Natural killer cell (primary cell): Measurements from ENCODE around the gene PGAP6. TPM values are rescaled to one million over a fixed set of nuclear protein-coding genes. Genes with fewer than 3 reads are reported as not detected.
"Not testable (repeated sequence)": the region's sequence is repeated elsewhere in the genome, so short reads cannot be mapped to it uniquely, and the experiment has no call there.

Experiments used
- ATAC-seq, 3 donors: fragments of 150-1000 bp in 2 of 3; fragments of 200-7000 bp in 1 of 3; cut with Tn5 transposase; 1 replicate in 1 of 3; 2 replicates in 2 of 3; pipeline ENCODE4 v1.10.0; 2021; ENCODE audit warnings: mild to moderate bottlenecking in 2 of 3, moderate library complexity in 2 of 3
- DNase-seq, 2 donors: peaks; one replicate each; pipeline versions ENCODE4 v3.0.0 to v3.0.0-alpha.2; 2013 to 2021; ENCODE audit warnings: mixed read lengths in 1 of 2
- H3K27ac ChIP-seq: one replicate; pipeline ENCODE4 v1.5.1; 2013; ENCODE audit warnings: mild to moderate bottlenecking, low read length
- H3K27me3 ChIP-seq: one replicate; pipeline ENCODE4 v1.6.1; 2013; ENCODE audit warnings: low read length; ENCODE audit not compliant: control insufficient read depth, insufficient read depth
- H3K36me3 ChIP-seq: one replicate; pipeline ENCODE4 v1.6.1; 2013; ENCODE audit warnings: low read length; ENCODE audit not compliant: control insufficient read depth, insufficient read depth
- H3K4me1 ChIP-seq: one replicate; pipeline ENCODE4 v1.6.1; 2013; ENCODE audit warnings: low read length; ENCODE audit not compliant: control insufficient read depth, insufficient read depth
- H3K4me3 ChIP-seq: one replicate; pipeline ENCODE4 v1.5.1; 2013; ENCODE audit warnings: low read length
- H3K9me3 ChIP-seq: one replicate; pipeline ENCODE4 v1.6.1; 2013; ENCODE audit warnings: low read length; ENCODE audit not compliant: control insufficient read depth, insufficient read depth
- H3K27ac Mint-ChIP-seq, 2 donors: one replicate each; pipeline ENCODE4 v1.8.0; 2022; ENCODE audit warnings: mild to moderate bottlenecking in 2 of 2, mixed read lengths in 2 of 2, moderate library complexity in 1 of 2
- H3K27me3 Mint-ChIP-seq, 2 donors: one replicate each; pipeline ENCODE4 v1.8.0; 2022; ENCODE audit warnings: low read depth in 2 of 2, mixed read lengths in 2 of 2
- H3K36me3 Mint-ChIP-seq: one replicate; pipeline ENCODE4 v1.8.0; 2022; ENCODE audit warnings: mixed read lengths
- H3K4me1 Mint-ChIP-seq, 2 donors: one replicate each; pipeline ENCODE4 v1.8.0; 2022; ENCODE audit warnings: mixed read lengths in 2 of 2
- H3K4me3 Mint-ChIP-seq: one replicate; pipeline ENCODE4 v1.8.0; 2022; ENCODE audit warnings: mild to moderate bottlenecking, moderate library complexity, mixed read lengths
- H3K9me3 Mint-ChIP-seq, 2 donors: one replicate each; pipeline ENCODE4 v1.8.0; 2022; ENCODE audit warnings: mixed read lengths in 2 of 2
- WGBS: methylation state at CpG from one replicate; pipeline ENCODE4 v1.1.7; 2013; ENCODE audit warnings: missing lambda C conversion rate; ENCODE audit not compliant: insufficient coverage; 5-methylcytosine and 5-hydroxymethylcytosine counted together
- intact Hi-C: fragments of 100-400 bp; cut with micrococcal nuclease; formaldehyde crosslinking; loops from one replicate; pipeline ENCODE4 v1.14.2; 2022
- total RNA-seq, 4 donors: library from RNA; stranded (reverse); fragments of 120-200 nt in 1 of 4; gene quantifications; one replicate each; pipeline versions ENCODE4 v1.2.3 to v1.2.4, GENCODE V29; 2013 to 2022
- TF ChIP-seq, protein P1 (sequence below): fragments of 200-600 bp; IDR thresholded peaks from one replicate; pipeline ENCODE4 v1.8.0; 2022; ENCODE audit warnings: antibody characterized with exemption

The PGAP6 gene
- total RNA-seq, 3 donors from 2014 or later (not counting 1 experiment from before 2014, with no cell fraction given) = 48.0 to 66.7 (median 54.2) TPM

DNA sequence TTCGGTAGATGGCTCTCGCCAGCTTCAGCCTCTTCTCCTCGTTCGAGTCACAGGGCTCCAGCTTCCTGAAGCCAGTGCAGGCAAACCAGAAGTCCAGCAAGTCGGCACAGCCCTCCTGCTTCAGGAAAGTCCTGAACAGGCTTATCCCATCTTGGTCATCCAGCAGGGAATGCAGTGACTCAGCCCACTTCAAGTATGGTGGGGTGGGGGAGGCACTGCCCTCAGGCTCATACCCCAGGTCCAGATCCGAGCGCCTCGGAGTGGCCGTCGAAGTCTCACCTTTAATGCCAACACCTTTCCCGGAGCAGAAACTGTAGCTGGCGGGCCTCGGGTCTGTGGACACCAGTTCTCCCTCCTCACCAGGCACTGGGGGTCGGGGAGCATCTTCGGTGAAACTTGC lies 35.2 kb downstream of the PGAP6 start:
- no peak overlapping the region for H3K4me3 Mint-ChIP-seq
- peaks cover 35% of the 10 kb centered on the region for H3K36me3 ChIP-seq
- peaks cover 77 to 79% of the 10 kb centered on the region in 2 donors for H3K4me1 Mint-ChIP-seq
- H3K9me3 ChIP-seq = no peaks in the 10 kb centered on the region
- H3K36me3 Mint-ChIP-seq = no peaks in the 10 kb centered on the region
- no peaks in the 10 kb centered on the region for H3K9me3 Mint-ChIP-seq
- H3K27me3 ChIP-seq = no peaks in the 10 kb centered on the region
- no peak overlapping the region for H3K27ac ChIP-seq
- intact Hi-C loops = no loop called here
- TF ChIP-seq, protein P1, sequence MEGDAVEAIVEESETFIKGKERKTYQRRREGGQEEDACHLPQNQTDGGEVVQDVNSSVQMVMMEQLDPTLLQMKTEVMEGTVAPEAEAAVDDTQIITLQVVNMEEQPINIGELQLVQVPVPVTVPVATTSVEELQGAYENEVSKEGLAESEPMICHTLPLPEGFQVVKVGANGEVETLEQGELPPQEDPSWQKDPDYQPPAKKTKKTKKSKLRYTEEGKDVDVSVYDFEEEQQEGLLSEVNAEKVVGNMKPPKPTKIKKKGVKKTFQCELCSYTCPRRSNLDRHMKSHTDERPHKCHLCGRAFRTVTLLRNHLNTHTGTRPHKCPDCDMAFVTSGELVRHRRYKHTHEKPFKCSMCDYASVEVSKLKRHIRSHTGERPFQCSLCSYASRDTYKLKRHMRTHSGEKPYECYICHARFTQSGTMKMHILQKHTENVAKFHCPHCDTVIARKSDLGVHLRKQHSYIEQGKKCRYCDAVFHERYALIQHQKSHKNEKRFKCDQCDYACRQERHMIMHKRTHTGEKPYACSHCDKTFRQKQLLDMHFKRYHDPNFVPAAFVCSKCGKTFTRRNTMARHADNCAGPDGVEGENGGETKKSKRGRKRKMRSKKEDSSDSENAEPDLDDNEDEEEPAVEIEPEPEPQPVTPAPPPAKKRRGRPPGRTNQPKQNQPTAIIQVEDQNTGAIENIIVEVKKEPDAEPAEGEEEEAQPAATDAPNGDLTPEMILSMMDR = no peak
- ATAC-seq (no peak), DNase-seq (no peak)
- H3K4me1 ChIP-seq = peaks cover 89% of the 10 kb centered on the region
- no peak overlapping the region for H3K4me3 ChIP-seq
- 96% methylated on average over 15 of the region's 15 CpGs for WGBS
- H3K27me3 Mint-ChIP-seq = no peaks in the 10 kb centered on the region
- peak overlapping the region; percentile 83 to 87 for H3K27ac Mint-ChIP-seq

DNA sequence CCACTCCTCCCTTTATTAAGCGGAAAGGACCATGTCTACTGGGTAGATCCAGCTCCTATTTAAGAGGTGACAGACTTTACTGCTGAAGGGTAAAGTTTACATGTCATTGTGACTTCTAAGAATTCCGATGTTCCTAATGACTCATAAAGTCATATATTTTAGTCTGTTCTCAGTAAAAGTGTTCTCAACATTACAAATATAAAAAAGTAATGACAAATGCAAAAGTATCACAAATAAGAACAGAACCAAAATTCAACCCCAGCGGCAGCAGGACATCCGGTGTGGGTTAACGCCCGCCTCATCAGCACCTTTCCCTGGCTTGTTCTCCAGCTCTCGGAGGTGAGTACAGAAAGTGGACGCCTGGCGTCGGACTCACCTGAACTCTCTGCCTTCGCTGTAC lies 36.0 kb downstream of the PGAP6 start:
- DNase-seq (no peak), ATAC-seq (no peak)
- Histone ChIP-seq H3K4me3 (no peak overlapping the region), H3K4me1 (peaks cover 88% of the 10 kb centered on the region), H3K27me3 (no peaks in the 10 kb centered on the region), H3K36me3 (peaks cover 34% of the 10 kb centered on the region), H3K27ac (no peak overlapping the region), H3K9me3 (no peaks in the 10 kb centered on the region)
- TF ChIP-seq, protein P1 = no peak
- H3K9me3 Mint-ChIP-seq = no peaks in the 10 kb centered on the region
- WGBS = 62% methylated on average over 9 of the region's 11 CpGs
- no peaks in the 10 kb centered on the region for H3K36me3 Mint-ChIP-seq
- H3K27ac Mint-ChIP-seq = peak overlapping the region; percentile 60 to 87
- no peaks in the 10 kb centered on the region for H3K27me3 Mint-ChIP-seq
- H3K4me1 Mint-ChIP-seq = peaks cover 77 to 79% of the 10 kb centered on the region in 2 donors
- intact Hi-C loops = no loop called here
- H3K4me3 Mint-ChIP-seq = peak overlapping the region; percentile 55

DNA sequence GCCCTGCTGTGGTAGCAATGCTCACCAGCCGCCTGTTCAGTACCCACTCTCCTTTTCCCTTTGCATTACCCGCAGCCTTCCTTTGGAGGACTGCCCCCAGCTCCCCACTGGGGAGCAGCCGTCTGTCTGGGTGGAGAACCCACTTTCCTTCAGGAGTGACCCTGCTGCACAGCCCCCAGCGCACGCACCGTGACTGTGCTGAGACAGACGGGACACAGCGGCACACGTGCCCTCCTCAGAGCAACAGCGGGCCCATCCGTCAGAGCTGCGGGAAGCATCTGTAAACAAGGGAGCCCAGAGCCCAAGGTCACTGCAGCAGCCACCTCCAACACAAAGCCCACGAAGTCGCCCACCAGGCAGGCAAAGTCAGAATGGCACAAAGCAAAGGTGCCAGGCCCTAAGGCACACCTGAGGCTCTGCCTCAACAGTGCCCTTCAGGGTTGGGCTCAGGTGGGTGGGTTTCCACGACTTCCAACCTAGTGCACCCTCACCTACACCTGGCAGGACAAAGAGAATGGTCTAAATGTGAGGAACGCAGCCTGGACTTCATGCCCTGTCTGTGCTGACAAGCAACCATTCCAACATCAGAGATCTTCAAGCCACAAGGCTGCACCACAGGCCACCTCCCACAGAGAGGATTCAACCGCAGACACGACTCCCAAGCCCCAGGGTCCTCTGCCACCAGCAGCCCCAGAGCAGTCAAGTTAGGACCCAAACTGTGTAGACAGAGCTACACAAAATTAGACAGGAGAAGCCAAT lies 39.1 kb downstream of the PGAP6 start:
- Mint-ChIP-seq H3K27ac (peak overlapping the region; percentile 75 to 78), H3K4me3 (peak overlapping the region; percentile 80), H3K9me3 (no peaks in the 10 kb centered on the region), H3K36me3 (no peaks in the 10 kb centered on the region), H3K4me1 (peaks cover 71 to 76% of the 10 kb centered on the region in 2 donors), H3K27me3 (no peaks in the 10 kb centered on the region)
- no peak for DNase-seq
- Histone ChIP-seq H3K27ac (no peak overlapping the region), H3K27me3 (no peaks in the 10 kb centered on the region), H3K36me3 (peaks cover 29% of the 10 kb centered on the region), H3K9me3 (no peaks in the 10 kb centered on the region), H3K4me3 (no peak overlapping the region), H3K4me1 (peaks cover 92% of the 10 kb centered on the region)
- intact Hi-C loops = no loop called here
- TF ChIP-seq, protein P1 = no peak
- ATAC-seq = no peak
- WGBS = 72% methylated on average over 18 of the region's 18 CpGs

- H3K27me3 ChIP-seq, H3K9me3 Mint-ChIP-seq, intact Hi-C loops, H3K36me3 Mint-ChIP-seq, DNase-seq, H3K27me3 Mint-ChIP-seq, ATAC-seq, H3K27ac ChIP-seq, H3K9me3 ChIP-seq, H3K4me3 ChIP-seq: not testable (repeated sequence)
- Mint-ChIP-seq H3K27ac (peak overlapping the region; percentile 75 to 78), H3K4me1 (peaks cover 69 to 74% of the 10 kb centered on the region in 2 donors), H3K4me3 (peak overlapping the region; percentile 80)
- Histone ChIP-seq H3K4me1 (peaks cover 90% of the 10 kb centered on the region), H3K36me3 (peaks cover 25% of the 10 kb centered on the region)
- WGBS = 79% methylated on average over 11 of the region's 13 CpGs
Measured at GRCh38 chr16:341974-342336, 39.8 kb downstream of the PGAP6 start.

DNA sequence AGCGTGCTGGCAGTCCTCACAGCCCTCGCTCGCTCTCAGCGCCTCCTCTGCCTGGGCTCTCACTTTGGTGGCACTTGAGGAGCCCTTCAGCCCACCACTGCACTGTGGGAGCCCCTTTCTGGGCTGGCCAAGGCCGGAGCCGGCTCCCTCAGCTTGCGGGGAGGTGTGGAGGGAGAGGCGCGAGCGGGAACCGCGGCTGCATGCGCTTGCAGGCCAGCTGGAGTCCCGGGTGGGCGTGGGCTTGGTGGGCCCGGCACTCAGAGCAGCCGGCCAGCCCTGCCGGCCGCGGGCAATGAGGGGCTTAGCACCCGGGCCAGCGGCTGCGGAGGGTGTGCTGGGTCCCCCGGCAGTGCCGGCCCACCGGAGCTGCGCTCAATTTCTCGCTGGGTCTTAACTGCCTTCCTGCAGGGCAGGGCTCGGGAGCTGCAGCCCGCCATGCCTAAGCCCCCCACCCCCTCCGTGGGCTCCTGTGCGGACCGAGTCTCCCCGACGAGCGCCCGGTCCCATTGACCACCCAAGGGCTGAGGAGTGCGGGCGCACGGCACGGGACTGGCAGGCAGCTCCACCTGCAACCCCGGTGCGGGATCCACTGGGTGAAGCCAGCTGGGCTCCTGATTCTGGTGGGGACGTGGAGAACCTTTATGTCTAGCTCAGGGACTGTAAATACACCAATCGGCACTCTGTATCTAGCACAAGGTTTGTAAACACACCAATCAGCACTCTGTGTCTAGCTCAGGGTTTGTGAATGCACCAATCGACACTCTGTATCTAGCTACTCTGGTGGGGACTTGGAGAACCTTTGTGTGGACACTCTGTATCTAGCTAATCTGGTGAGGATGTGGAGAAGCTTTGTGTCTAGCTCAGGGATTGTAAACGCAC lies 40.4 kb downstream of the PGAP6 start:
- H3K4me3 ChIP-seq, ATAC-seq, H3K27me3 Mint-ChIP-seq, H3K36me3 Mint-ChIP-seq, H3K9me3 ChIP-seq, H3K27ac ChIP-seq, H3K27me3 ChIP-seq, intact Hi-C loops, H3K9me3 Mint-ChIP-seq, DNase-seq: not testable (repeated sequence)
- Mint-ChIP-seq H3K27ac (peak overlapping the region; percentile 82 to 89), H3K4me3 (peak overlapping the region; percentile 88), H3K4me1 (peaks cover 70 to 73% of the 10 kb centered on the region in 2 donors)
- H3K36me3 ChIP-seq = peaks cover 20% of the 10 kb centered on the region
- WGBS = 95% methylated on average over 45 of the region's 47 CpGs
- H3K4me1 ChIP-seq = peaks cover 90% of the 10 kb centered on the region
